Esophagus muscularis mucosa (tissue), 4 donors: ENCODE measurements around the gene CCDC66.

Experiments used
- CTCF ChIP-seq, 3 experiments: fragments of 200-600 bp in 2 of 3; fragments of 450-650 bp in 1 of 3; sonication (generic) in 2 of 3; IDR thresholded peaks; one replicate each; pipeline ENCODE4 v1.5.1; 2017 to 2019; ENCODE audit warnings: antibody characterized with exemption in 3 of 3, mild to moderate bottlenecking in 2 of 3, moderate library complexity in 1 of 3
- EP300 ChIP-seq: sonication (generic); formaldehyde crosslinking; IDR thresholded peaks from one replicate; pipeline ENCODE4 v1.6.1; 2017; ENCODE audit warnings: antibody characterized with exemption
- POLR2A ChIP-seq: fragments of 450-650 bp; IDR thresholded peaks from one replicate; pipeline ENCODE4 v1.6.1; 2017; ENCODE audit warnings: antibody characterized with exemption, moderate library complexity, mild to moderate bottlenecking, low read depth
- POLR2AphosphoS5 ChIP-seq, 2 donors: sonication (generic); formaldehyde crosslinking; IDR thresholded peaks; one replicate each; pipeline ENCODE4 v1.6.1; 2017; ENCODE audit warnings: antibody characterized with exemption in 2 of 2

- TF ChIP-seq CTCF (IDR thresholded peaks at IDR 0.05) (no peak), POLR2AphosphoS5 (IDR thresholded peaks at IDR 0.05) (no peak), POLR2A (no peak), EP300 (no peak)
These were observed 72.5 kb downstream of the CCDC66 start for GRCh38 chr3:56629451-56629850.
